ENCODE data around the gene LRRC1.

LRRC1 gene

DNA sequence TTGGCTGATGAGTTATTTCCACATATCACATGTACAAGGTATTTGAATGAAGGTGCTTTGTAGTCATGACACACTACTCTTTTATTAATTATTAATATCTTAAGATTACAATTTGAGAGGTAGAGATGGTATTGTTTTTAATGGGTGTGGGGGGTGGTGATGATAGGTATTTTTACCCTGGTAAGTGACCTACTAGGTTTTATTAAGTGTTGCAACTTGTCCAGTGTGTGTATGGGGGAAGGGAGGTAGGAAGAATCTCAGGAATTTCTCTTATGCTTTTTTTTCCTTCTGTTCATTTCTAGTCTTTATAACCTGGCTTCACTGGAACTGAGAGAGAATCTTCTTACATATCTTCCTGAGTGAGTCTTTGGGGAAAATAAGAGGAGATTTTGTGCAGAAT is 101.4 kb downstream of the LRRC1 start:
- DNase-seq, result no peak

DNA sequence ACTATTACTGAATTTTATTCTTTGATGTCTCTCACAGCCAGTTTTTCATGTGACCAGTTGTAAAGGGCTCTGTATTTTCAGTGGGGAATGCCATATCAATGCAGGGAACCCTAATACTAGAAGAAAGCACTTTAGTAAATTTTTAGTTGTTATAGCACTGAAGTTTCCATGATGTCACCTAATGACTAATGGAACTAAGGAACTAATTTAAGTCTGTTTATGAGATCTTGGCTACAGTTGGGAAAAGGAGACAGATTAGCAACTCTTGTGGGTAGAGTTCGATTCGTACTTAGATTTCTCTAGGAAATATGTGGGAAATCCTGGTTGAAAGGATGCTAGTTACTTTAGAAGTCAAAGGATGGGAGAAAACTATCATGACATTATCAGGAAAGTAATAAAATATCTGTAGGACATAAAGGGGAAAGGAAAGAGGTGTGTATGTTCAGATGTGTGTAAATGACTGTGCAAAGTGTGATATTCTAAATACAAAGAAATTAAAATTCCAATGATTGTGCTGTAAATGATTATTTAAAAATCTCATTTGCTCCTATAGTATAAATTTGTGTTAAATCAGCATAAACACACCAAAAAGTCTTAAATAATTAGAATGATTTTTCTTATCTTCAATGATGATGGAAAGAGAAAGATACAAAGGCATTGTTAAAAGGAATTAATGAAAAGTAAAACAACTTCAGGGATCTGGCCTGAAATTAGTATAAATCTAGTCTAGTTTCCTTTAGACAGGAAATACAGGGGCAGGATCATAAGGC is 103.4 kb downstream of the LRRC1 start:
- DNase-seq, result no peak

GRCh38 chr6:53899512-53899911 is 104.7 kb downstream of the LRRC1 start:
- DNase-seq, result no peak

DNA sequence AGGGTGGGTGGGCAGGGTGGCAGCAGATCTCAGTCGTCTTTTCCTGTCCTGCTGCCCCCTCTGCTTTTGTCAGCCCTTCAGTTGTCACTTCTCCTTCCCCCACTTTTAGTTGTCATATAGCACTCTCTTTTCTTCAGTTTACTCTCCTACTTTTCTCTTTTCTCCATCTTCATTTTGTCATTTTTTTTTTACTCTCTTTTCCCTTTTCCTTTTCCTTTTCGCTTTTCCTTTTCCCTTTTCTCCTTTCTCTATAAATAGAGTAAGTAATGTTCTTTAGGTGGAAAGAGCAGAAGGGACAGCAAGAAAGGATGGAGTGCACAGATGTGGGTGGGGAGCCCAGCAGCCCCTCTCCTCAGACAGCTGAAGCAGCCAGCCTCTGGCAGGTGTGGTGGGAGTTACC is 108.6 kb downstream of the LRRC1 start:
- no peak for DNase-seq

GRCh38 chr6:53906103-53906502 is 111.3 kb downstream of the LRRC1 start:
- DNase-seq, result no peak

GRCh38 chr6:53906842-53907241 is 112.0 kb downstream of the LRRC1 start:
- no peak for DNase-seq

GRCh38 chr6:53910834-53911233 is 116.0 kb downstream of the LRRC1 start:
- no peak for DNase-seq

- DNase-seq, result no peak
These were observed 117.9 kb downstream of the LRRC1 start for GRCh38 chr6:53912661-53913060.

- DNase-seq, result no peak
These were observed 118.5 kb downstream of the LRRC1 start for GRCh38 chr6:53913286-53913685.

GRCh38 chr6:53915026-53915691 is 120.4 kb downstream of the LRRC1 start:
- no peak for DNase-seq

DNA sequence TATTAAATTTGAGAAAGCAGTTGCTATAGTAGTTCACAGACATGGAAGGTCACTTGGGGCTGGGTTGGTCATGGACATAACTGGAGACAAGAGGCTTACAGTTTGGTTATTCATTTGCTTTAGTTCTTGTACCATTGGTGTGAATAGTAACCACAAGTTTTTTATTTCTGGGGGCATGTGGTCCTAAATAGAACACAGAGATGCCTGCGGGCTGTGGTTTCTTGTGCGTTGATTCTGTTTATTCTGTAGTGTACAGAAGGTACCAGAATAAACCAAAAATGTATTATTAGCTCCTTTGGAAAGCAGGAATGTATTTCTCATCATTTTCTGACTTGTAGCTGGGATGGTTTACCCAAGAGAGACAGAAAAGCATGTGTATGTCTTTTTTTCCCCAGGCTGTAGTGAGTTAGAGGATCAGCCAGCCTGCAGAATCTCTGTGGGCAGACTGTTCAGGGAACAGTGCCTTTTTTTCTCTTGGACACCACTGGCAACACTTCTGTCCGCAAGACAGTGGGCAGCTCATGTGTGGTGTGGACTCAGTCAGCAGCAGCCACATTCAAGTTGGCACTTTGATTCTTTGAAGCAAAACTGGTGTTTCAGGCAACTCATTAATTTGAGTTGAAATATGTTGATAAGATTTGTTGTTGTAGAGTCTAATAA is 122.1 kb downstream of the LRRC1 start:
- no peak for DNase-seq

- no peak for DNase-seq
These were observed 122.6 kb downstream of the LRRC1 start for GRCh38 chr6:53917464-53917842.

DNA sequence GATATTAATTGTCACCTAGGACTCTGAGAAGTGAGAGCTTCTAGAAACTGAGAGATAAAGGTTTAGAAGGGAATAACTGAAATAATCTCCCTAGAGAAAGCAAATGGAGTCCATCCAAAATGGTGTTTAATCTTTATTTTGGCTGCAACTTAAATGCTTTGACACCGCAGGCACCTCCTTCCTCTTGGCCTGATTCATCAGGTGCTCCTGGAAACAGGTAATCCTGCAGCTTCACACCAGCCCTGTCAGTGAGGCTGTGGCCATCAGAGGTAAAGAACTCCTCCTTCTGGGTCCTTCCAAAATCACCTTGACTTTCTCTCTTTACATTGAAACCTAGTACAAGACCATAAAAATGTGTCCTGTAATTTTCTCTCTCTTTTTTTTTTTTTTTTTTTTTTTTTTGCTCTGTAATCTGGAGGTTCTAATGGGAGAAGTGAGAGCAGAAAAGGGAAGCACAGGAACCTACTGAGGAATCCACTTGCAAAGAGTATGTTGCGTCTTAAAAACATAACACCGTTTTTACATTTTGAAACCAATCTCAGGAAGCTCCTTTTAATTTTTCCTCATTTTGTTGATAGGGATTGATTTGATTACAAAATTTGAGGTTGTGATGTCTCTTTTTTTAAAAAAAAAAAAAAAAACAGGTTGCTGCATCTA is 124.2 kb downstream of the LRRC1 start:
- DNase-seq, result no peak

GRCh38 chr6:53919881-53920360 is 125.1 kb downstream of the LRRC1 start:
- DNase-seq, result no peak

DNA sequence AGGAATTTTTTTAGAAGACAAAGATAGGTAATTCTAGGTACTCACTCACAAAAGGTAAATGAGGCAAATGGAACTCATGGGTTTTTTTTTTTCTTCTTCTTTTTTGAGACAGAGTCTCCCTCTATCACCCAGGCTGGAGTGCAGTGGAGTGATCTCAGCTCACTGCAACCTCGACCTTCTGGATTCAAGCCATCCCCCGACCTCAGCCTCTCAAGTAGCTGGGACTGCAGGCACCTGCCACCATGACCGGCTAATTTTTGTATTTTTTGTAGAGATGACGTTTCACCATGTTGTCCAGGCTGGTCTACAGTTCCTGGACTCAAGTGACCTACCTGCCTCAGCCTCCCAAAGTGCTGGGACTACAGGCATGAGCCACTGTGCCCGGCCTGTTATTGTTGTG is 126.1 kb downstream of the LRRC1 start:
- DNase-seq, result no peak

DNA sequence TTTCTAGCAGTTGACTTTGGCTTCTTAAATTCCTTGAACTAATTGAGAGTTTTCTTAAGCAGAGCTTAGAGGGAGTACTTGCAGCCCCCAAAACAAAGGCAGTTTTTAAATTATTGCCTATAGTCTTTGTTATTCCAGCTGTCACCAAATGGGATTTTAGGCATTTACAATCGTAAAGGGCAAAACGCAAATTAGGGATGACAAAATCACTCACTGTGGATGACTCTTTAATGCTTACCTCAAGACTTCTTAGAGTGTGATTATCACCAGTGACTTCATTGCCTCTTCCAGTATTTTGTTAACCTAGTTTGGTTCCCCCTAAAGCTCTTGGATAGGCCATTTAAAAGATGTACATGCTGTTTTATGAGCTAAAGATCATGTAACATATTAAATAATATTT is 126.8 kb downstream of the LRRC1 start:
- DNase-seq, result no peak

GRCh38 chr6:53922539-53922981 is 127.8 kb downstream of the LRRC1 start:
- DNase-seq, result no peak

DNA sequence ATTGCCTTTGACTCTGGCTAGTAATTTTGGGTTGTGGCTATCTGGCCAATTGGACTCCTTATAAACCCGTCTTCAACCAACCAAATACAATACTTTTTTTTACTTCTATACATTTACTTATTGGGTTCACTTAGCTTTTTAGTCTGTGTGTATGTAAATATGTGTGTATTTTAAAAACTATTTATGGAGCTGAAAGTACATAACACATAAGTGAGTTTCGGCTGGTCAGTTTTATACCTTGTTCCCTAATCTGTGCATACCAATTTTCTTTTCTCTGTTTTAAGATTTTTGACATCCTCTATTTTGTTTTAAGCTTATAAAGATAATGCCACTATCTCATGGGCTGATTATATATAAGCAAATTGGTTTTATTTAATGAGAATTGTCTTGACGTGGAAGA is 129.5 kb downstream of the LRRC1 start:
- DNase-seq, result no peak

- no peak for DNase-seq
These were observed 130.1 kb downstream of the LRRC1 start for GRCh38 chr6:53924821-53925422.

- DNase-seq, result no peak
These were observed 131.1 kb downstream of the LRRC1 start for GRCh38 chr6:53925891-53926290.

DNA sequence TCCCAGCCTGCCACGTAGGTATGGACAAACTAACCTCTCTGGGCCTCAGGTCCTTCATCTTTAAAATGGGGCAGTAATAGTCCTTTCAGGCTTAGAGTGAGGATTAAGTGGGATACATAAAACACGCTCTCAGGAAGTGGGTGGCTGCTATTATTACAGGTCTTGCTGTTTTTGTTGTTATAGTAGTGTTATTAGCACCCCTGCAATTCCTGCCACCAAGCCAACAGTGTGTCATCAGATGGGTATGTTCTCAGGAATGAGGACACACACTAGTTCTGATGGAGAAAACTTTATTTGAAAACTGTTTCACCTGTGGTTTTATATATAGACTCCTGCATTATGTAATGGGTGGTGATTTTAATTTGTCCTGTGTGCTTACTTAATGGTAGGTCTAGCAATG is 131.7 kb downstream of the LRRC1 start:
- DNase-seq, result no peak

- no peak for DNase-seq
These were observed 133.8 kb downstream of the LRRC1 start for GRCh38 chr6:53928641-53929040.

Measured in CD4-positive, alpha-beta T cell treated with Interleukin-15 for 1 hour (primary cell).